EL (cell line): ENCODE data around the gene SLPI.

ENCODE experiments used
- DNase-seq: peaks from one replicate; pipeline ENCODE4 v3.0.0-alpha.2; 2016

Gene SLPI

DNA sequence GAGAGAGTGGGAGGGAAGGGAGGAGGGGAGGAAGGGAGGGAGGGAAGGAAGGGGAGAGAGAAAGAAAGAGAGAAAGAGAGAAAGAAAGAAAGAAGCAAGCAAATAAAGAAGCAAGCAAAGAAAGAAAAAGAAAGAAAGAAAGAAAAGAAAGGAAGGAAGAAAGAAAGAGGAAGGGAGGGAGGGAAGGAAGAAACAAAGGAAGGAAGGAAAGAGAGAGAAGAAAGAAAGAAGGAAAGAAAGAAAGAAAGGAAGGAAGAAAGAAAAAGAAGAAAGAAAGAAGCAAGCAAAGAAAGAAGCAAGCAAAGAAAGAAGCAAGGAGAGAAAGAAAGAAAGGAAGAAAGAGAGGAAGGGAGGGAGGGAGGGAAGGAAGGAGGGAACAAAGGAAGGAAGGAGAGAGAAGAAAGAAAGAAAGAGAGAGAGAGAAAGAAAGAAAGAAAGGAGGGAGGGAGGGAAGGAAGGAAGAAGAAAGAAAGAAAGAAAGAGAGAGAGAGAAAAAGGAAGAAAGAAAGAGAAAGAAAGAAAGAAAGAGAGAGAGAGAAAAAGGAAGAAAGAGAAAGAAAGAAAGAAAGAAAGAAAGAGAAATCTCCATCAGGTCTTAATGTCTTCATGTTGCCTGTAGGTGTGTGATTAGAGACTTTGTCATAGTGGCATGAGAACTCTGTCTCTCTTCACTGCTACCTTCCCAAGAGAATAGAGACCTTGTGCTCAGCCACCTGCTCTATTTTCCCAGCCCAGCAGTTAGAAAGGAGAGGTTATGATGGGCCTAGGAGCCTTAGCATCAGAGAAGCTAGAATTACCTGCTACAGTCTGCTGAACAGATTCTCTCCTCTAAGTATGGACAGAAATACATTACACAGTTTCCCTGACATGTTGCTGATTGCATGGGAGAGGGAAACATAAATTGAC lies 42.5 kb downstream of the SLPI start:
- DNase-seq: no peak

GRCh38 chr20:45209924-45210323 lies 44.4 kb downstream of the SLPI start:
- DNase-seq: no peak

GRCh38 chr20:45206725-45207124 lies 47.6 kb downstream of the SLPI start, which contains the start of gene SEMG1:
Gene SEMG1, plus strand, starts transcription at chr20:45207033. Its CDS starts 21 bp downstream, at chr20:45207054.
- no peak for DNase-seq
